Type B pancreatic cell (in vitro differentiated cells): ENCODE results near the gene GNA15. TPM values are rescaled to one million over a fixed set of nuclear protein-coding genes. Genes with fewer than 3 reads are reported as not detected.

Source experiments
- DNase-seq: peaks from one replicate; pipeline ENCODE4 v3.0.0; 2021; ENCODE audit warnings: mixed read lengths; ENCODE audit not compliant: unreplicated experiment; ENCODE audit errors: extremely low spot score
- H3K27ac Mint-ChIP-seq: 2 replicates; pipeline ENCODE4 v1.8.0; 2021; ENCODE audit warnings: mild to moderate bottlenecking, mixed read lengths
- H3K27me3 Mint-ChIP-seq: 2 replicates; pipeline ENCODE4 v1.8.0; 2021; ENCODE audit warnings: mixed read lengths
- H3K36me3 Mint-ChIP-seq: 2 replicates; pipeline ENCODE4 v1.8.0; 2021; ENCODE audit warnings: mixed read lengths
- H3K4me1 Mint-ChIP-seq: one replicate; pipeline ENCODE4 v1.8.0; 2021; ENCODE audit warnings: mixed read lengths; ENCODE audit not compliant: unreplicated experiment
- H3K4me3 Mint-ChIP-seq: 2 replicates; pipeline ENCODE4 v1.8.0; 2021; ENCODE audit warnings: mild to moderate bottlenecking, mixed read lengths
- H3K9me3 Mint-ChIP-seq: 2 replicates; pipeline ENCODE4 v1.8.0; 2021; ENCODE audit warnings: mixed read lengths
- CTCF ChIP-seq: fragments of 200-600 bp; sonication (generic); conservative IDR thresholded peaks from 2 replicates; pipeline ENCODE4 v1.5.0; 2021; ENCODE audit warnings: antibody characterized with exemption, mild to moderate bottlenecking
- total RNA-seq: library from RNA; stranded (reverse); gene quantifications from 2 replicates; pipeline ENCODE4 v1.2.1, GENCODE V29; 2021; ENCODE audit warnings: low replicate concordance

Gene GNA15
- total RNA-seq, 1 donor from 2014 or later, result 1.6 TPM

- no peaks in the 10 kb centered on the region for H3K9me3 Mint-ChIP-seq
- H3K4me1 Mint-ChIP-seq, result no peaks in the 10 kb centered on the region
- TF ChIP-seq CTCF, result no peak
- no peak for DNase-seq
- H3K36me3 Mint-ChIP-seq, result no peaks in the 10 kb centered on the region
- H3K27me3 Mint-ChIP-seq, result peaks cover 6% of the 10 kb centered on the region
- no peak overlapping the region for H3K27ac Mint-ChIP-seq
- H3K4me3 Mint-ChIP-seq, result no peak overlapping the region
These were observed 14.0 kb downstream of the GNA15 start for GRCh38 chr19:3149526-3150505.

- Mint-ChIP-seq H3K4me3 (no peak overlapping the region), H3K36me3 (no peaks in the 10 kb centered on the region), H3K27me3 (peaks cover 6% of the 10 kb centered on the region), H3K9me3 (no peaks in the 10 kb centered on the region), H3K4me1 (no peaks in the 10 kb centered on the region), H3K27ac (no peak overlapping the region)
- DNase-seq, result no peak
- TF ChIP-seq CTCF, result no peak
These were observed 15.0 kb downstream of the GNA15 start for GRCh38 chr19:3150739-3151329.

DNA sequence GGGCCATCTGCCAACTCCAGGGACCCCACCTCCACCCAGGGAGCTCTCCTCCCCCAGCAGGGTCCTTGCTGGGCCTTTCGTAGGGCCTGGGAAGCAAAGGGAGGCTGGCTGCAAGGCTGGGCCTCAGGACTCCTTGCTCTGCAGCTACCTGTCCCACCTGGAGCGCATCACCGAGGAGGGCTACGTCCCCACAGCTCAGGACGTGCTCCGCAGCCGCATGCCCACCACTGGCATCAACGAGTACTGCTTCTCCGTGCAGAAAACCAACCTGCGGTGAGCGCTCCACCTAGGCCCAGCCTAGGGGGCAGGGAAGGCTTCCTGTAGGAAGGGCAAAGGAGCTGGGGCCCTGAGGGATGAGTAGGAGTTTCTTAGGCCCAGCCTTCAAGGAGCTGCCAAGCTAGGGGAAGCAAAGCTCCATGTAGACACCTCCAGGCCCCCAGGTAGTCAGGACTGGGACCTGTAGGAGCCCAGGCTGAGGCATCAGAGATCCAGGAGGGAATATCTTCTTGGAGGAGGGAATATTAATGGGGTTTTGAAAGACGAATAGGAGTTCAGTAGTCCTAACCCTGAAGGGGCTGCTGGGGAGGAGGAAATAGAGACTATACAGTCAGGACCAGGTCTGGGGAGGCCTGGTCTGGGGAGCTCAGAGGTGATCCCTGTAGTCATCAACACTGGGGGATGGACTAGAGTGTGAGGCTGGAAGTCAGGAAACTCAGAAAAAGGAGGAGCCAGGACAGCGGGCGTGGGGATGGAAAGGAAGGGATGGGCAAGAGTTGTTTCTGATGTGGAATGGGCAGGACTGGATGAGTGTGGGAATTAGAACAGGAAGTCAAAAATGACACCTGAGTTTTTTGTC lies 16.0 kb downstream of the GNA15 start:
- Mint-ChIP-seq H3K4me1 (no peaks in the 10 kb centered on the region), H3K36me3 (no peaks in the 10 kb centered on the region), H3K9me3 (no peaks in the 10 kb centered on the region), H3K4me3 (no peak overlapping the region), H3K27me3 (peaks cover 9% of the 10 kb centered on the region), H3K27ac (no peak overlapping the region)
- TF ChIP-seq CTCF, result no peak
- DNase-seq, result no peak

- no peak overlapping the region for H3K4me3 Mint-ChIP-seq
- H3K9me3 Mint-ChIP-seq, result no peaks in the 10 kb centered on the region
These were observed 16.6 kb downstream of the GNA15 start for GRCh38 chr19:3152419-3152780.

More at GRCh38 chr19:3152419-3152780, 16.6 kb downstream of the GNA15 start:
- Mint-ChIP-seq H3K36me3 (no peaks in the 10 kb centered on the region), H3K27ac (no peak overlapping the region), H3K4me1 (no peaks in the 10 kb centered on the region), H3K27me3 (peaks cover 12% of the 10 kb centered on the region)
- TF ChIP-seq CTCF, result no peak
- DNase-seq, result no peak
